ENCODE results near the gene NPAS2. TPM values are rescaled to one million over a fixed set of nuclear protein-coding genes. Genes with fewer than 3 reads are reported as not detected.

NPAS2 gene
- total RNA-seq, 1 donor from 2014 or later: 11.4 TPM

DNA sequence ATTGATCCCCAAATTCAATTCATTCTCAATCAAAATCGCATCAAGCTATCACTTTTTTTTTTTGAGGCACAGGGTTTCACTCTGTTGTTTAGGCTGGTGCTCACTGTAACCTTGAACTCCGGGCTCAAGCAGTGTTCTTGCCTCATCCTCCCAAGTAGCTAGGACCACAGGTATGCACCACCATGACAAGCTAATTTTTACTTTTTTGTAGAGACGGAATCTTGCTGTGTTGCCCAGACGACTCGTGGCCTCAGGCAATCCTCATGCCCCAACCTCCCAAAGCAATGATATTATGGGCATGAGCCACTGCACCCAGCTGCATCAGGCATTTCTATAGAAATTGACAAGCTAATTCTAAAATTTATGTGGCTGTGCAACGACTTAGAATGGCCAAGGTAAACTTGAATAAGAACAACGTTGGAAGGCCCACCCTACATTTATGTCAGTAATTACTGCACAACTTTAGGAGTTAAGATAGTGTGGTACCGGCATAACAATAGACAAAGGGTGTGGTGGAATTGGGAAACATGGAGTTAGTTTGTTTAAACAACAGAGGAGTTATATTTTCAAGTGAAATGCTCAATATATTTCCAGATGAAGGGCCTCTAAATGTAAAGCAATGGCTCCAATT, 78.2 kb downstream of the NPAS2 start:
- Histone ChIP-seq H3K9me3 (no peaks in the 10 kb centered on the region), H3K4me3 (no peak overlapping the region), H3K36me3 (no peaks in the 10 kb centered on the region), H3K4me1 (no peaks in the 10 kb centered on the region), H3K27ac (no peak overlapping the region), H3K27me3 (no peaks in the 10 kb centered on the region)
- intact Hi-C loops (cut with DNase I): no loop called here
- ATAC-seq (no peak), DNase-seq (no peak)
- TF ChIP-seq, protein P1, sequence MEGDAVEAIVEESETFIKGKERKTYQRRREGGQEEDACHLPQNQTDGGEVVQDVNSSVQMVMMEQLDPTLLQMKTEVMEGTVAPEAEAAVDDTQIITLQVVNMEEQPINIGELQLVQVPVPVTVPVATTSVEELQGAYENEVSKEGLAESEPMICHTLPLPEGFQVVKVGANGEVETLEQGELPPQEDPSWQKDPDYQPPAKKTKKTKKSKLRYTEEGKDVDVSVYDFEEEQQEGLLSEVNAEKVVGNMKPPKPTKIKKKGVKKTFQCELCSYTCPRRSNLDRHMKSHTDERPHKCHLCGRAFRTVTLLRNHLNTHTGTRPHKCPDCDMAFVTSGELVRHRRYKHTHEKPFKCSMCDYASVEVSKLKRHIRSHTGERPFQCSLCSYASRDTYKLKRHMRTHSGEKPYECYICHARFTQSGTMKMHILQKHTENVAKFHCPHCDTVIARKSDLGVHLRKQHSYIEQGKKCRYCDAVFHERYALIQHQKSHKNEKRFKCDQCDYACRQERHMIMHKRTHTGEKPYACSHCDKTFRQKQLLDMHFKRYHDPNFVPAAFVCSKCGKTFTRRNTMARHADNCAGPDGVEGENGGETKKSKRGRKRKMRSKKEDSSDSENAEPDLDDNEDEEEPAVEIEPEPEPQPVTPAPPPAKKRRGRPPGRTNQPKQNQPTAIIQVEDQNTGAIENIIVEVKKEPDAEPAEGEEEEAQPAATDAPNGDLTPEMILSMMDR (IDR thresholded peaks at IDR 0.05): no peak

- H3K27me3 ChIP-seq: no peaks in the 10 kb centered on the region
- intact Hi-C loops (cut with DNase I): no loop called here
- no peaks in the 10 kb centered on the region for H3K4me1 ChIP-seq
- H3K36me3 ChIP-seq: no peaks in the 10 kb centered on the region
- no peak for ATAC-seq
- no peak overlapping the region for H3K4me3 ChIP-seq
- no peak for DNase-seq
- TF ChIP-seq, protein P1 (IDR thresholded peaks at IDR 0.05): no peak
- no peaks in the 10 kb centered on the region for H3K9me3 ChIP-seq
- H3K27ac ChIP-seq: no peak overlapping the region
These were observed 80.3 kb downstream of the NPAS2 start for GRCh38 chr2:100900156-100900795.

DNA sequence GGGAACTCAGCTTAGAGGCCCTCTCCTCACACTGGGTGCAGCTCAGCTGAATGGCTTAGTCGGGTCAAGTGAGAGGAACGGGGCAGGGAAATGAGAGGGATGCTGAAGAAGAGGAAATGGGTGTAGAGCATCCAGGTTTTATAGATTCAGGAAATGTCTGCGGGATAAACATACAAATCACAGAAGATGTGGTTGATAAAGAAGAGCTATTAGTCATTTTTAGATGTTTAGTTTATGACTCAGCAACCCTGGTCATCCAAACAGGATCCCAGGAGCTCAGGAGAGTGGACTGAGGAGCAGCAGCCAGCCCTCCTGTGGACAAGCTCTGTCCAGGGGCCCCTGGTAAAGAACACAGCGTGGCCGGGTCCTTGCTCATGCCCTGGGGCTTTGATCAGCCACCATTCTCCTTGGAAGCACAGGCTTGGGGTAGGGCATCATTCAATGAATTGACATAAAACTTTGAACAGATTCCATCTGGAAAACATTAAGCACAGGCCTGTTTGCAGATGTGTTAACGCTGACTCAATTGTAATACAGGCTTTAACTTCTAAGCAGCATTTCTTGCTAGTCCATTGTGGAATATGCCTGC, 83.0 kb downstream of the NPAS2 start:
- intact Hi-C loops (cut with DNase I): no loop called here
- DNase-seq: no peak
- H3K4me3 ChIP-seq: no peak overlapping the region
- H3K9me3 ChIP-seq: no peaks in the 10 kb centered on the region
- no peak overlapping the region for H3K27ac ChIP-seq
- H3K36me3 ChIP-seq: no peaks in the 10 kb centered on the region
- H3K27me3 ChIP-seq: no peaks in the 10 kb centered on the region
- peak; percentile 32 for ATAC-seq
- no peaks in the 10 kb centered on the region for H3K4me1 ChIP-seq
- TF ChIP-seq, protein P1 (IDR thresholded peaks at IDR 0.05): no peak

- intact Hi-C loops (cut with DNase I): no loop called here
- DNase-seq (no peak), ATAC-seq (peak; percentile 27)
- Histone ChIP-seq H3K27me3 (no peaks in the 10 kb centered on the region), H3K9me3 (no peaks in the 10 kb centered on the region), H3K36me3 (no peaks in the 10 kb centered on the region), H3K4me1 (no peaks in the 10 kb centered on the region), H3K27ac (no peak overlapping the region), H3K4me3 (no peak overlapping the region)
- TF ChIP-seq, protein P1 (IDR thresholded peaks at IDR 0.05): no peak
These were observed 83.8 kb downstream of the NPAS2 start for GRCh38 chr2:100903534-100904258.

- TF ChIP-seq, protein P1 (IDR thresholded peaks at IDR 0.05): no peak
- intact Hi-C loops (cut with DNase I): no loop called here
- H3K27me3 ChIP-seq: no peaks in the 10 kb centered on the region
- no peaks in the 10 kb centered on the region for H3K4me1 ChIP-seq
- H3K27ac ChIP-seq: no peak overlapping the region
- H3K36me3 ChIP-seq: no peaks in the 10 kb centered on the region
- ATAC-seq (no peak), DNase-seq (no peak)
- H3K9me3 ChIP-seq: no peaks in the 10 kb centered on the region
- no peak overlapping the region for H3K4me3 ChIP-seq
These were observed 85.3 kb downstream of the NPAS2 start for GRCh38 chr2:100905132-100905805.

Data from upper lobe of right lung (tissue), 1 donor.